GM19240 (cell line): ENCODE results near the gene PERP.

Experiments
- DNase-seq: peaks from one replicate; pipeline ENCODE4 v3.0.0; 2011; ENCODE audit warnings: low spot score; ENCODE audit not compliant: insufficient read length

PERP gene

GRCh38 chr6:138063726-138064125, 43.5 kb downstream of the PERP start:
- no peak for DNase-seq

GRCh38 chr6:138054982-138055381, 52.2 kb downstream of the PERP start:
- DNase-seq: no peak

GRCh38 chr6:138052783-138053182, 54.4 kb downstream of the PERP start:
- no peak for DNase-seq

- no peak for DNase-seq
Observed at GRCh38 chr6:138044972-138045371, 62.2 kb downstream of the PERP start.

- DNase-seq: no peak
Observed at GRCh38 chr6:138044458-138044857, 62.8 kb downstream of the PERP start.
